Neural progenitor cell (in vitro differentiated cells): ENCODE results near the gene TMEM183A. TPM values are rescaled to one million over a fixed set of nuclear protein-coding genes. Genes with fewer than 3 reads are reported as not detected.

ENCODE experiments used
- DNase-seq: peaks from one replicate; pipeline ENCODE4 v3.0.0-alpha.2; 2016; ENCODE audit warnings: low spot score
- H2AFZ ChIP-seq: fragments of 200-600 bp; sonication (generic); replicated peaks from 2 replicates; pipeline ENCODE4 v1.6.1; 2016; ENCODE audit warnings: antibody characterized with exemption
- H3F3A ChIP-seq: fragments of 200-600 bp; sonication (generic); 2 replicates; pipeline ENCODE4 v1.6.1; 2016; ENCODE audit warnings: antibody characterized with exemption, low read depth
- H3K27ac ChIP-seq: fragments of 200-600 bp; sonication (generic); 2 replicates; pipeline ENCODE4 v1.5.1; 2016; ENCODE audit warnings: mild to moderate bottlenecking
- H3K27me3 ChIP-seq: fragments of 200-600 bp; sonication (generic); 2 replicates; pipeline ENCODE4 v1.6.1; 2016; ENCODE audit warnings: mild to moderate bottlenecking, moderate library complexity
- H3K36me3 ChIP-seq: fragments of 200-600 bp; sonication (generic); 2 replicates; pipeline ENCODE4 v1.5.1; 2016
- H3K4me1 ChIP-seq: fragments of 200-600 bp; sonication (generic); 2 replicates; pipeline ENCODE4 v1.6.1; 2016; ENCODE audit warnings: mixed run types
- H3K4me2 ChIP-seq: fragments of 200-600 bp; sonication (generic); 2 replicates; pipeline ENCODE4 v1.6.1; 2016
- H3K4me3 ChIP-seq: fragments of 200-600 bp; sonication (generic); 2 replicates; pipeline ENCODE4 v1.5.1; 2016
- H3K79me2 ChIP-seq: fragments of 200-600 bp; sonication (generic); 2 replicates; pipeline ENCODE4 v1.6.1; 2016; ENCODE audit warnings: low read depth
- H3K9ac ChIP-seq: fragments of 200-600 bp; sonication (generic); 2 replicates; pipeline ENCODE4 v1.6.1; 2016
- H3K9me3 ChIP-seq: fragments of 200-600 bp; sonication (generic); 2 replicates; pipeline ENCODE4 v1.5.1; 2016; ENCODE audit warnings: low read depth
- H4K20me1 ChIP-seq: fragments of 200-600 bp; sonication (generic); 2 replicates; pipeline ENCODE4 v1.6.1; 2016; ENCODE audit warnings: low read depth
- H3K27ac Mint-ChIP-seq: 3 replicates; pipeline ENCODE4 v1.8.0; 2021; ENCODE audit warnings: mixed read lengths
- H3K27me3 Mint-ChIP-seq: 2 replicates; pipeline ENCODE4 v1.8.0; 2022; ENCODE audit warnings: low read depth, mild to moderate bottlenecking, inconsistent platforms, moderate library complexity, mixed read lengths; ENCODE audit not compliant: insufficient read depth
- H3K36me3 Mint-ChIP-seq: 3 replicates; pipeline ENCODE4 v1.8.0; 2021; ENCODE audit warnings: mixed read lengths
- H3K4me1 Mint-ChIP-seq: 3 replicates; pipeline ENCODE4 v1.8.0; 2021; ENCODE audit warnings: mixed read lengths
- H3K4me3 Mint-ChIP-seq: 3 replicates; pipeline ENCODE4 v1.8.0; 2021; ENCODE audit warnings: mild to moderate bottlenecking, moderate library complexity, mixed read lengths
- H3K9me3 Mint-ChIP-seq: 3 replicates; pipeline ENCODE4 v1.8.0; 2020; ENCODE audit warnings: mixed read lengths
- CTCF ChIP-seq: fragments of 200-600 bp; sonication (generic); IDR thresholded peaks from 2 replicates; pipeline ENCODE4 v1.5.1; 2017; ENCODE audit warnings: antibody characterized with exemption, mild to moderate bottlenecking
- EZH2 ChIP-seq: fragments of 200-600 bp; sonication (generic); IDR thresholded peaks from 2 replicates; pipeline ENCODE4 v1.6.1; 2017; ENCODE audit warnings: antibody characterized with exemption, mild to moderate bottlenecking, moderate library complexity
- EZH2phosphoT487 ChIP-seq: fragments of 200-600 bp; sonication (generic); IDR thresholded peaks from 2 replicates; pipeline ENCODE4 v1.6.1; 2017; ENCODE audit warnings: antibody characterized with exemption
- total RNA-seq: library from RNA; depleted of rRNA; stranded (reverse); fragments of >200 nt; gene quantifications from 2 replicates; pipeline ENCODE4 v1.2.3, GENCODE V29; 2015; ENCODE audit warnings: low replicate concordance

The TMEM183A gene
- total RNA-seq, 1 donor from 2014 or later, result 92.4 TPM

GRCh38 chr1:203059485-203059884 is 52.3 kb downstream of the TMEM183A start:
- no peaks in the 10 kb centered on the region for H3F3A ChIP-seq
- H4K20me1 ChIP-seq, result no peaks in the 10 kb centered on the region
- H3K4me1 ChIP-seq, result peaks cover 11% of the 10 kb centered on the region
- H3K27me3 Mint-ChIP-seq, result peaks cover 7% of the 10 kb centered on the region
- no peak overlapping the region for H3K4me3 Mint-ChIP-seq
- H3K79me2 ChIP-seq, result no peaks in the 10 kb centered on the region
- peaks cover 12% of the 10 kb centered on the region for H3K4me1 Mint-ChIP-seq
- no peak overlapping the region for H3K27ac ChIP-seq
- no peak overlapping the region for H3K27ac Mint-ChIP-seq
- H2AFZ ChIP-seq, result no peak overlapping the region
- H3K36me3 ChIP-seq, result no peaks in the 10 kb centered on the region
- no peak overlapping the region for H3K4me2 ChIP-seq
- H3K36me3 Mint-ChIP-seq, result peaks cover 23% of the 10 kb centered on the region
- no peaks in the 10 kb centered on the region for H3K9me3 ChIP-seq
- peaks cover 10% of the 10 kb centered on the region for H3K9me3 Mint-ChIP-seq
- H3K27me3 ChIP-seq, result no peaks in the 10 kb centered on the region
- DNase-seq, result no peak
- TF ChIP-seq EZH2 (no peak), EZH2phosphoT487 (no peak), CTCF (no peak)
- H3K9ac ChIP-seq, result no peak overlapping the region
- H3K4me3 ChIP-seq, result no peak overlapping the region

- H3K4me2 ChIP-seq, result no peak overlapping the region
- no peak overlapping the region for H3K9ac ChIP-seq
- no peaks in the 10 kb centered on the region for H3K36me3 ChIP-seq
- Mint-ChIP-seq H3K4me1 (peaks cover 6% of the 10 kb centered on the region), H3K4me3 (no peak overlapping the region), H3K9me3 (peaks cover 10% of the 10 kb centered on the region), H3K27ac (no peak overlapping the region), H3K27me3 (peaks cover 7% of the 10 kb centered on the region), H3K36me3 (peaks cover 23% of the 10 kb centered on the region)
- no peak overlapping the region for H3K4me3 ChIP-seq
- no peaks in the 10 kb centered on the region for H3K9me3 ChIP-seq
- TF ChIP-seq EZH2phosphoT487 (no peak), CTCF (no peak), EZH2 (no peak)
- DNase-seq, result no peak
- no peak overlapping the region for H2AFZ ChIP-seq
- peaks cover 4% of the 10 kb centered on the region for H3K4me1 ChIP-seq
- H3K79me2 ChIP-seq, result no peaks in the 10 kb centered on the region
- no peak overlapping the region for H3K27ac ChIP-seq
- no peaks in the 10 kb centered on the region for H3K27me3 ChIP-seq
- H3F3A ChIP-seq, result no peaks in the 10 kb centered on the region
- no peaks in the 10 kb centered on the region for H4K20me1 ChIP-seq
These were observed 52.9 kb downstream of the TMEM183A start for GRCh38 chr1:203060115-203060514.

GRCh38 chr1:203063287-203063686 is 56.1 kb downstream of the TMEM183A start:
- Mint-ChIP-seq H3K27ac (no peak overlapping the region), H3K9me3 (peaks cover 10% of the 10 kb centered on the region), H3K27me3 (peaks cover 7% of the 10 kb centered on the region), H3K4me1 (peaks cover 8% of the 10 kb centered on the region), H3K36me3 (peaks cover 17% of the 10 kb centered on the region), H3K4me3 (no peak overlapping the region)
- Histone ChIP-seq H2AFZ (no peak overlapping the region), H4K20me1 (no peaks in the 10 kb centered on the region), H3K79me2 (no peaks in the 10 kb centered on the region), H3K36me3 (no peaks in the 10 kb centered on the region), H3K27ac (no peak overlapping the region), H3K9me3 (no peaks in the 10 kb centered on the region), H3K9ac (no peak overlapping the region), H3F3A (no peaks in the 10 kb centered on the region), H3K4me2 (no peak overlapping the region), H3K4me1 (peaks cover 5% of the 10 kb centered on the region), H3K4me3 (no peak overlapping the region), H3K27me3 (no peaks in the 10 kb centered on the region)
- no peak for DNase-seq
- TF ChIP-seq CTCF, result no peak
- TF ChIP-seq EZH2, result no peak
- no peak for TF ChIP-seq EZH2phosphoT487
